Naive thymus-derived CD4-positive, alpha-beta T cell (primary cell): Measurements from ENCODE around the gene DIDO1. TPM values are rescaled to one million over a fixed set of nuclear protein-coding genes. Genes with fewer than 3 reads are reported as not detected.

Source experiments
- ATAC-seq: fragments of 150-1000 bp; cut with Tn5 transposase; 2 replicates; pipeline ENCODE4 v1.10.0; 2021; ENCODE audit warnings: mild to moderate bottlenecking, moderate library complexity
- CTCF ChIA-PET: fragments of 350-600 bp; sonication (Branson Sonifier 250); formaldehyde crosslinking; loops from one replicate; lab custom pipeline; 2021; ENCODE audit warnings: antibody characterized with exemption; lab: Charles Lee
- POLR2A ChIA-PET: fragments of 350-600 bp; sonication (Branson Sonifier 250); formaldehyde crosslinking; loops from one replicate; lab custom pipeline; 2021; ENCODE audit warnings: antibody characterized with exemption, inconsistent platforms; lab: Charles Lee
- DNase-seq, 9 donors: peaks; one replicate each; pipeline versions ENCODE4 v3.0.0 to v3.0.0-alpha.2; 2020 to 2022; ENCODE audit warnings: mixed read lengths in 1 of 9
- H3K27ac ChIP-seq: one replicate; pipeline ENCODE4 v1.7.0; 2013; ENCODE audit warnings: mild to moderate bottlenecking, low read depth, low read length, moderate library complexity
- H3K27me3 ChIP-seq, 2 donors: one replicate each; pipeline ENCODE4 v1.7.0; 2013; ENCODE audit warnings: low read length in 2 of 2, mild to moderate bottlenecking in 2 of 2, moderate library complexity in 2 of 2; ENCODE audit not compliant: control insufficient read depth in 2 of 2, insufficient read depth in 2 of 2
- H3K36me3 ChIP-seq, 3 experiments: 1 replicate in 2 of 3; 2 replicates in 1 of 3; pipeline ENCODE4 v1.7.0; 2013; ENCODE audit warnings: low read length in 3 of 3, mild to moderate bottlenecking in 3 of 3, moderate library complexity in 1 of 3; ENCODE audit not compliant: insufficient read depth in 3 of 3, control insufficient read depth in 2 of 3
- H3K4me1 ChIP-seq, 2 donors: one replicate each; pipeline ENCODE4 v1.7.0; 2013; ENCODE audit warnings: low read length in 2 of 2, mild to moderate bottlenecking in 2 of 2, moderate library complexity in 1 of 2; ENCODE audit not compliant: control insufficient read depth in 2 of 2, insufficient read depth in 2 of 2
- H3K4me3 ChIP-seq: 2 replicates; pipeline ENCODE4 v1.7.0; 2013; ENCODE audit warnings: mild to moderate bottlenecking, low read length
- H3K9me3 ChIP-seq, 3 experiments: 1 replicate in 2 of 3; 2 replicates in 1 of 3; pipeline ENCODE4 v1.7.0; 2013; ENCODE audit warnings: low read length in 3 of 3; ENCODE audit not compliant: control insufficient read depth in 2 of 3
- H3K27ac Mint-ChIP-seq, 9 donors: one replicate each; pipeline ENCODE4 v1.8.0; 2020 to 2022; ENCODE audit warnings: mixed read lengths in 9 of 9, mild to moderate bottlenecking in 8 of 9, moderate library complexity in 5 of 9, inconsistent platforms in 2 of 9
- H3K27me3 Mint-ChIP-seq, 5 donors: one replicate each; pipeline ENCODE4 v1.8.0; 2021 to 2022; ENCODE audit warnings: mixed read lengths in 5 of 5, mild to moderate bottlenecking in 1 of 5
- H3K36me3 Mint-ChIP-seq, 5 donors: one replicate each; pipeline ENCODE4 v1.8.0; 2020 to 2022; ENCODE audit warnings: mixed read lengths in 5 of 5, mild to moderate bottlenecking in 3 of 5, inconsistent platforms in 1 of 5
- H3K4me1 Mint-ChIP-seq, 7 donors: one replicate each; pipeline ENCODE4 v1.8.0; 2020 to 2022; ENCODE audit warnings: mixed read lengths in 7 of 7, mild to moderate bottlenecking in 3 of 7, inconsistent platforms in 1 of 7
- H3K4me3 Mint-ChIP-seq, 10 donors: one replicate each; pipeline ENCODE4 v1.8.0; 2020 to 2022; ENCODE audit warnings: mild to moderate bottlenecking in 10 of 10, mixed read lengths in 10 of 10, moderate library complexity in 6 of 10, inconsistent platforms in 2 of 10
- H3K9me3 Mint-ChIP-seq, 11 donors: one replicate each; pipeline ENCODE4 v1.8.0; 2020 to 2022; ENCODE audit warnings: mixed read lengths in 11 of 11, mild to moderate bottlenecking in 4 of 11, inconsistent platforms in 1 of 11, moderate library complexity in 1 of 11
- intact Hi-C, 2 donors: fragments of 100-400 bp; cut with micrococcal nuclease; formaldehyde crosslinking; loops; one replicate each; pipeline ENCODE4 v1.15.1; 2023
- polyA plus RNA-seq, 2 donors: library from polyadenylated mRNA; unstranded; fragments of 300-500 nt; fragmentation: Illumina TruSeq; gene quantifications; one replicate each; pipeline ENCODE4 v1.2.3, GENCODE V29; 2021
- total RNA-seq, 6 experiments: library from RNA in 5 of 6; stranded (reverse) in 5 of 6; gene quantifications; 1 replicate in 5 of 6; 2 replicates in 1 of 6; pipeline ENCODE4 v1.2.3 and lab custom pipeline; 2021 to 2026

DIDO1 gene
- total and polyA plus RNA-seq, 7 experiments from 2014 or later, result 36.6 to 139 (median 69.2) TPM

- H3K27me3 Mint-ChIP-seq, result no peaks in the 10 kb centered on the region
- H3K27ac ChIP-seq, result peak overlapping the region; percentile 68
- H3K4me1 ChIP-seq, result peaks cover 0 to 32% of the 10 kb centered on the region in 2 donors
- CTCF ChIA-PET, result interaction anchor here (1.2 kb wide), 1 partner anchor 10 kb away, joined by 3 read pairs; no protein-coding TSS in a partner anchor
- H3K36me3 ChIP-seq, result peaks cover 42 to 84% (median 58%) of the 10 kb centered on the region in 3 experiments
- H3K4me3 ChIP-seq, result no peak overlapping the region
- POLR2A ChIA-PET, result interaction anchor here (0.7 to 1.7 kb wide), 6 partner anchors 10 to 176 kb away, joined by 3 to 7 read pairs (median 3); partner anchors contain the start of gene GID8
- intact Hi-C loops, result loop anchor here in 1 of 2 donors (5.0 kb wide), 1 partner anchor 35 kb away; the partner anchor contains the start of gene DIDO1
- ATAC-seq (peak; percentile 75), DNase-seq (peak in 7 of 9 donors; percentile 32 to 79 (median 73))
- H3K9me3 Mint-ChIP-seq, result no peaks in the 10 kb centered on the region
- H3K4me1 Mint-ChIP-seq, result peaks cover 16 to 42% (median 38%) of the 10 kb centered on the region in 7 donors
- peak overlapping the region; percentile 13 to 71 (median 56) for H3K4me3 Mint-ChIP-seq
- peak overlapping the region; percentile 66 to 97 (median 92) for H3K27ac Mint-ChIP-seq
- H3K9me3 ChIP-seq, result no peaks in the 10 kb centered on the region
- H3K36me3 Mint-ChIP-seq, result peaks cover 0 to 65% (median 29%) of the 10 kb centered on the region in 5 donors
- H3K27me3 ChIP-seq, result no peaks in the 10 kb centered on the region
Observed at GRCh38 chr20:62892348-62893304, 33.7 kb downstream of the DIDO1 start.

GRCh38 chr20:62891111-62891510 is 35.2 kb downstream of the DIDO1 start:
- Mint-ChIP-seq H3K36me3 (peaks cover 0 to 65% (median 29%) of the 10 kb centered on the region in 5 donors), H3K27me3 (no peaks in the 10 kb centered on the region), H3K27ac (peak overlapping the region; percentile 80 to 97 (median 92)), H3K4me3 (peak overlapping the region; percentile 48 to 78 (median 66)), H3K4me1 (peaks cover 14 to 54% (median 47%) of the 10 kb centered on the region in 7 donors), H3K9me3 (no peaks in the 10 kb centered on the region)
- peaks cover 0 to 32% of the 10 kb centered on the region in 2 donors for H3K4me1 ChIP-seq
- intact Hi-C loops, result loop anchor here in 1 of 2 donors (1.0 to 5.0 kb wide), 3 partner anchors 18 to 36 kb away; partner anchors contain the start of gene DIDO1
- no peaks in the 10 kb centered on the region for H3K27me3 ChIP-seq
- H3K9me3 ChIP-seq, result no peaks in the 10 kb centered on the region
- peaks cover 46 to 92% (median 57%) of the 10 kb centered on the region in 3 experiments for H3K36me3 ChIP-seq
- POLR2A ChIA-PET, result interaction anchor here (0.6 to 2.1 kb wide), 6 partner anchors 14 to 63 kb away, joined by 3 to 7 read pairs (median 4); partner anchors contain the start of genes GID8 and TCFL5
- peak overlapping the region; percentile 21 for H3K4me3 ChIP-seq
- peak in 7 of 9 donors; percentile 53 to 76 (median 69) for DNase-seq
- CTCF ChIA-PET, result interaction anchor here (0.6 to 1.2 kb wide), 5 partner anchors 9 to 118 kb away, joined by 3 to 6 read pairs (median 3); no protein-coding TSS in a partner anchor
- peak; percentile 60 for ATAC-seq
- peak overlapping the region; percentile 68 for H3K27ac ChIP-seq

GRCh38 chr20:62890444-62890843 is 35.9 kb downstream of the DIDO1 start:
- Mint-ChIP-seq H3K4me1 (peaks cover 14 to 56% (median 48%) of the 10 kb centered on the region in 7 donors), H3K9me3 (no peaks in the 10 kb centered on the region), H3K27ac (peak overlapping the region; percentile 80 to 97 (median 92)), H3K36me3 (peaks cover 0 to 59% (median 29%) of the 10 kb centered on the region in 5 donors), H3K4me3 (peak overlapping the region in 8 of 10 donors; percentile 12 to 75 (median 65)), H3K27me3 (no peaks in the 10 kb centered on the region)
- peak overlapping the region; percentile 21 for H3K4me3 ChIP-seq
- H3K4me1 ChIP-seq, result peaks cover 0 to 32% of the 10 kb centered on the region in 2 donors
- ATAC-seq (no peak), DNase-seq (no peak)
- H3K36me3 ChIP-seq, result peaks cover 46 to 92% (median 53%) of the 10 kb centered on the region in 3 experiments
- intact Hi-C loops, result loop anchor here in 1 of 2 donors (2.0 to 5.0 kb wide), 2 partner anchors 28 to 37 kb away; partner anchors contain the start of gene DIDO1
- POLR2A ChIA-PET, result interaction anchor here (0.6 to 2.1 kb wide), 5 partner anchors 10 to 48 kb away, joined by 3 to 7 read pairs (median 5); partner anchors contain the start of genes GID8 and TCFL5
- H3K27ac ChIP-seq, result peak overlapping the region; percentile 68
- CTCF ChIA-PET, result interaction anchor here (0.8 to 1.4 kb wide), 4 partner anchors 9 to 119 kb away, joined by 3 to 7 read pairs (median 4); no protein-coding TSS in a partner anchor
- H3K27me3 ChIP-seq, result no peaks in the 10 kb centered on the region
- no peaks in the 10 kb centered on the region for H3K9me3 ChIP-seq

GRCh38 chr20:62889871-62890270 is 36.4 kb downstream of the DIDO1 start:
- DNase-seq (no peak), ATAC-seq (no peak)
- peak overlapping the region in 7 of 9 donors; percentile 18 to 97 (median 88) for H3K27ac Mint-ChIP-seq
- H3K4me1 ChIP-seq, result peaks cover 0 to 32% of the 10 kb centered on the region in 2 donors
- CTCF ChIA-PET, result interaction anchor here (0.5 to 1.4 kb wide), 4 partner anchors 10 to 32 kb away, joined by 3 to 7 read pairs (median 4); no protein-coding TSS in a partner anchor
- peaks cover 46 to 88% (median 53%) of the 10 kb centered on the region in 3 experiments for H3K36me3 ChIP-seq
- intact Hi-C loops, result loop anchor here in 1 of 2 donors (2.0 to 5.0 kb wide), 2 partner anchors 27 to 37 kb away; partner anchors contain the start of gene DIDO1
- no peaks in the 10 kb centered on the region for H3K27me3 Mint-ChIP-seq
- peaks cover 0 to 53% (median 23%) of the 10 kb centered on the region in 5 donors for H3K36me3 Mint-ChIP-seq
- no peaks in the 10 kb centered on the region for H3K27me3 ChIP-seq
- POLR2A ChIA-PET, result interaction anchor here (0.7 to 2.1 kb wide), 4 partner anchors 10 to 48 kb away, joined by 3 to 7 read pairs (median 4); partner anchors contain the start of genes GID8 and TCFL5
- no peak overlapping the region for H3K4me3 ChIP-seq
- H3K4me3 Mint-ChIP-seq, result peak overlapping the region in 2 of 10 donors; percentile 8 to 66
- H3K27ac ChIP-seq, result peak overlapping the region; percentile 68
- no peaks in the 10 kb centered on the region for H3K9me3 Mint-ChIP-seq
- H3K4me1 Mint-ChIP-seq, result peaks cover 12 to 56% (median 48%) of the 10 kb centered on the region in 7 donors
- no peaks in the 10 kb centered on the region for H3K9me3 ChIP-seq

- no peak for ATAC-seq
- intact Hi-C loops, result no loop called here
- no peak for DNase-seq
- Mint-ChIP-seq H3K27me3 (no peaks in the 10 kb centered on the region), H3K4me1 (peaks cover 12 to 56% (median 48%) of the 10 kb centered on the region in 7 donors), H3K4me3 (no peak overlapping the region), H3K36me3 (peaks cover 0 to 52% (median 22%) of the 10 kb centered on the region in 5 donors), H3K9me3 (no peaks in the 10 kb centered on the region), H3K27ac (peak overlapping the region in 1 of 9 donors; percentile 28)
- ChIA-PET POLR2A (interaction anchor here (0.7 to 1.7 kb wide), 3 partner anchors 11 to 28 kb away, joined by 3 to 5 read pairs (median 3); partner anchors contain the start of gene TCFL5), CTCF (interaction anchor here (0.5 to 1.4 kb wide), 3 partner anchors 10 to 32 kb away, joined by 3 to 7 read pairs (median 5); no protein-coding TSS in a partner anchor)
- Histone ChIP-seq H3K4me3 (no peak overlapping the region), H3K27ac (no peak overlapping the region), H3K27me3 (no peaks in the 10 kb centered on the region), H3K4me1 (peaks cover 0 to 32% of the 10 kb centered on the region in 2 donors), H3K9me3 (no peaks in the 10 kb centered on the region), H3K36me3 (peaks cover 41 to 83% (median 51%) of the 10 kb centered on the region in 3 experiments)
Observed at GRCh38 chr20:62889411-62889810, 36.9 kb downstream of the DIDO1 start.
